HEK293 (cell line): ENCODE data around the gene ZNHIT2.

Source experiments
- BCL11A ChIP-seq: fragments of 450-650 bp; formaldehyde crosslinking; IDR thresholded peaks from 2 replicates; pipeline ENCODE4 v1.5.1; 2016; ENCODE audit warnings: low read depth, missing biosample characterization, missing genetic modification characterization
- HOXA7 ChIP-seq: sonication (generic); formaldehyde crosslinking; IDR thresholded peaks from 2 replicates; pipeline ENCODE4 v1.8.1; 2022; ENCODE audit warnings: missing genetic modification reagents, borderline replicate concordance
- REPIN1 ChIP-seq: fragments of 450-650 bp; formaldehyde crosslinking; IDR thresholded peaks from 2 replicates; pipeline ENCODE4 v1.5.1; 2017; ENCODE audit warnings: missing biosample characterization, missing genetic modification characterization, low read depth
- SETDB1 ChIP-seq: IDR thresholded peaks from one replicate; pipeline ENCODE4 v1.6.1; 2017; ENCODE audit warnings: mild to moderate bottlenecking, low read length, moderate library complexity, mixed read lengths; ENCODE audit not compliant: insufficient read length
- ZNF311 ChIP-seq: fragments of 450-650 bp; formaldehyde crosslinking; IDR thresholded peaks from 2 replicates; pipeline ENCODE4 v1.5.1; 2017; ENCODE audit warnings: missing biosample characterization, missing genetic modification characterization, borderline replicate concordance
- ZNF366 ChIP-seq: fragments of 450-650 bp; formaldehyde crosslinking; conservative IDR thresholded peaks from 2 replicates; pipeline ENCODE4 v1.5.1; 2016; ENCODE audit warnings: missing biosample characterization, missing genetic modification characterization
- ZNF510 ChIP-seq: fragments of 450-650 bp; formaldehyde crosslinking; IDR thresholded peaks from 2 replicates; pipeline ENCODE4 v1.5.1; 2018; ENCODE audit warnings: mild to moderate bottlenecking, missing genetic modification characterization, missing biosample characterization; ENCODE audit not compliant: insufficient replicate concordance
- ZNF600 ChIP-seq: fragments of 450-650 bp; formaldehyde crosslinking; IDR thresholded peaks from 2 replicates; pipeline ENCODE4 v1.5.1; 2016; ENCODE audit warnings: missing biosample characterization, missing genetic modification characterization
- ZNF621 ChIP-seq: fragments of 450-650 bp; formaldehyde crosslinking; IDR thresholded peaks from 2 replicates; pipeline ENCODE4 v1.5.1; 2017; ENCODE audit warnings: missing biosample characterization, missing genetic modification characterization
- TF ChIP-seq, protein P1 (sequence below): fragments of 450-650 bp; formaldehyde crosslinking; IDR thresholded peaks from 2 replicates; pipeline ENCODE4 v1.5.1; 2016; ENCODE audit warnings: missing biosample characterization, missing genetic modification characterization

DNA sequence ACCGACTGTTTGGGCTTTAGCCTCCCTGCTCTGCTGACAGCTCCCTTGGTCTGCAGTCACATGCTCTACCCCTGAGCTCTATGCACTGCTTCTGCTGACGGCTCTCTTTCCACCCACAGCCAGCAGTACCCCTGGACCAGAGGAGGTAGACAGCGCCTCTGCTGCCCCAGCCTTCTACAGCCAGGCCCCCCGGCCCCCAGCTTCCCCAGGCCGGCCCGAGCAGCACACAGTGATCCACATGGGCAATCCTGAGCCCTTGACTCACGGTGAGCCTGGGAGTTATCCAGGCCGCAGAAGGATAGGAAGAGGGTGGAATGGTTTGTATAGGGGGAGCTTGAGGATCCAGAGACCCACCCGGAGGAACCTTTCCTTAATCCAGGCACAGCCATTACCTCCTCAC lies 30.7 kb downstream of the ZNHIT2 start:
- TF ChIP-seq ZNF600 (tag by site-specific recombination) (no peak), ZNF366 (tag by site-specific recombination) (no peak), BCL11A (tag by site-specific recombination) (no peak), SETDB1 (no peak), ZNF621 (tag by site-specific recombination) (no peak), ZNF311 (tag by site-specific recombination) (no peak), ZNF510 (tag by site-specific recombination) (no peak), REPIN1 (no peak), HOXA7 (CRISPR knock-in tag) (no peak)
- TF ChIP-seq, protein P1, sequence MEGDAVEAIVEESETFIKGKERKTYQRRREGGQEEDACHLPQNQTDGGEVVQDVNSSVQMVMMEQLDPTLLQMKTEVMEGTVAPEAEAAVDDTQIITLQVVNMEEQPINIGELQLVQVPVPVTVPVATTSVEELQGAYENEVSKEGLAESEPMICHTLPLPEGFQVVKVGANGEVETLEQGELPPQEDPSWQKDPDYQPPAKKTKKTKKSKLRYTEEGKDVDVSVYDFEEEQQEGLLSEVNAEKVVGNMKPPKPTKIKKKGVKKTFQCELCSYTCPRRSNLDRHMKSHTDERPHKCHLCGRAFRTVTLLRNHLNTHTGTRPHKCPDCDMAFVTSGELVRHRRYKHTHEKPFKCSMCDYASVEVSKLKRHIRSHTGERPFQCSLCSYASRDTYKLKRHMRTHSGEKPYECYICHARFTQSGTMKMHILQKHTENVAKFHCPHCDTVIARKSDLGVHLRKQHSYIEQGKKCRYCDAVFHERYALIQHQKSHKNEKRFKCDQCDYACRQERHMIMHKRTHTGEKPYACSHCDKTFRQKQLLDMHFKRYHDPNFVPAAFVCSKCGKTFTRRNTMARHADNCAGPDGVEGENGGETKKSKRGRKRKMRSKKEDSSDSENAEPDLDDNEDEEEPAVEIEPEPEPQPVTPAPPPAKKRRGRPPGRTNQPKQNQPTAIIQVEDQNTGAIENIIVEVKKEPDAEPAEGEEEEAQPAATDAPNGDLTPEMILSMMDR (tag by site-specific recombination) = no peak
